Measurements from ENCODE around the gene SMS.

The SMS gene

DNA sequence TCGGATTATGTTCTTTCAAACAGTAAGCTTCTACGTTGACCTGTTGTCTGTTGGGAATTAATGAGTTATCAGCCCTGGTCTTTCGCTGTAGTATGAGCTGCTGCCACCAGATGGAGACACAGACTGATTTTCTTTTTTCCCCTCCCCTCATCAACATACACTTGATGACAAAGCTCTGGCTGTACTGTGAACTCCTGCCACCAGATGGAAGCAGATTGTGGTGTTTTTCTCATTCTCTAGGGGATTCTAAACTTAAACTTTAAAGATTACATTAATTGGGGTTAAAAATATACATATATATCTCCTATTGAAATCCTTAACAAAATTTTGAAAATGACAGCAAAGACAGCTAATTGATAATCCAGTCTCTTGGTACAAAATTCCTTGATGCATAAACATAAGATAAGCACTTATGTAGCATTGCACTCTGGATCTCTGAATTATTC lies 44.8 kb downstream of the SMS start:
- peak; percentile 82 to 84 for DNase-seq

DNA sequence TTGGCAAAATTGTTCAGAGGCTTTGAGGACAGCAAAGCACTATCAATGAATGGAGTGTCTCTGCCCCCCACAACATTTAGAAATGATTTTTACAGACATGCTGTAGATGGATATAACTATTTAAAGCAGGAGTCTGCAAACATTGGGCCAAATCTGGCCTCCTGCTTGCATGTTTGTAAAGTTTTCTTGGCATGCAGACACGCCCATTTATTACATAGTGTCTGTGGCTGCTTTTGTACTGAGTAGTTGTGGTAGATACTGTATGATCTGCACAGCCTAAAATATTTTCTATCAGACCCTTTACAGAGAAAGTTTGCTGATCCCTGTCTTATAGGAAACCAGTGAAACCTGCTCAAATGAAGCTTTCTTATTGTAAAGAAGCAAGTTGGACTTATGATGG lies 46.1 kb downstream of the SMS start:
- DNase-seq = no peak

DNA sequence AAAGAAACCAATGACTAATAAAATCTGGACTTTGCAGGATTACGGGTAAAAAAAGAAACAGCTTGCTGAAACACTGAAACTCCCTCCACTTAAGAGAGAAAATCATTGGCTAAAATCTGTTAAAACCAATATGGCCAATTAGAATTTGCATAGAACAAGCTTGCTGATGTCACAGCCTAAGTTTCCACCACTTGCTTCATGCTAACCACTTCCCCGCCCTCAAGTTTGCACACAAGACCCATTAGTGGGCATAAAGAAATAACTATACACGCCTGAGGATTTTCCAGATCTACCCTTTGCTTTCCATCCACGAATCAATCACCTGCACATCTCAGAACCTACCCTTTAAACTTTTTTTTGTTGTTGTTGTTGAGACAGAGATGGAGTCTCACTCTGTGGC lies 48.9 kb downstream of the SMS start:
- no peak for DNase-seq

DNA sequence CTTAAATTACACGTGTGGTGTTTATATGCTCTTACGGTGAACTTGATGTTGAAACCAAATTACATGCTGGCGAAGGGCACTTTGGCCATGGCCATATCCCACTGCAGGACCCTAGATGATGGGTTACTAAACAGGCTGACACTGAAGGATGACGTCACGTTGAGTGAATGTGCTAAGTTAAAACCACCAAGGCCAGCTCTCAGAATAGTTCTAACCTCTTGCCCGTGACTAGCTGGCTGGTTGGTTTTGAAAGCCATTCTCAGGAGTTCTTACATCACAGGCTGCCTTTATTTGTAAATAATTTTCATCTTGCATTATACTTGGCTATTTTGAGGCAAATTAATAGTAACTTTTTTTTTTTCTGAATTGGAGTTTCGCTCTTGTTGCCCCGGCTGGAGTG lies 50.3 kb downstream of the SMS start:
- no peak for DNase-seq

DNA sequence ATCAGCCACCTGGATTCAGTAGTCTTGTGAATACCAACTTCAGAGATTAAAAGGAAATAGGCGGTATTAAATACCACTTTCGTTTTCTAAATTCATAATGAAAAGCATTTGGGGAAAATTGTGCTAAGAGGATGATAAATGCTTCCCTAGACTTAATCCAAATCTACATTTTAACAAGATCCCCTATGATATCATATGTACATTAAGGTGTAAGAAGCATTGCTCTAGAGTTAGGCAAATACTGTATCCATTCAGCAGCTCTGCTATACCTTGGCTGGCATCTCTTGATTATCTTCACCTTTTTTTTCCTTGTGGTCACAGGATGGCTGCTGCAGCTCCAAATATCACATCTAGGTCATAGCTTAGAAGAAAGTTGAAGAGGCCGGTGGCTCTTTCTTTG lies 51.0 kb downstream of the SMS start:
- DNase-seq = no peak

DNA sequence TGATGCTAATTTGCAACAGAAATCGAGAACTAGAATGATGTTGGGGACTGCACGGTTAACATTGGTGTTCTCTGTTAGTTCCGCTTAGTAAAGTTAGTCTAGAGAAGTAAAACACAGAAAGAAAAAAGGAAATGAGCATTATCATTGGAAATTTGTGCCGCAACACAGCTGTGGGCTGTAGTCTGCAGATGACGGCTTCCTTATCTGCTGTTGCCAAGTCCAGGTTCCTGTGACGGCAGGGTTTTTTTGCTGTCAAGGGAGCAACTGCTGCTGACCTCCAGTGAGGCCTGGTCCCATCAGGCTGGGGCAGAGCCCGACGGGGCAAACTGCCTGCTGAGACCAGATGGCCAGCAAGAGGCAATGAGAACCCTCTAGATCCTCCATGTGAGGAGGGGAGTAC lies 52.8 kb downstream of the SMS start:
- no peak for DNase-seq

DNA sequence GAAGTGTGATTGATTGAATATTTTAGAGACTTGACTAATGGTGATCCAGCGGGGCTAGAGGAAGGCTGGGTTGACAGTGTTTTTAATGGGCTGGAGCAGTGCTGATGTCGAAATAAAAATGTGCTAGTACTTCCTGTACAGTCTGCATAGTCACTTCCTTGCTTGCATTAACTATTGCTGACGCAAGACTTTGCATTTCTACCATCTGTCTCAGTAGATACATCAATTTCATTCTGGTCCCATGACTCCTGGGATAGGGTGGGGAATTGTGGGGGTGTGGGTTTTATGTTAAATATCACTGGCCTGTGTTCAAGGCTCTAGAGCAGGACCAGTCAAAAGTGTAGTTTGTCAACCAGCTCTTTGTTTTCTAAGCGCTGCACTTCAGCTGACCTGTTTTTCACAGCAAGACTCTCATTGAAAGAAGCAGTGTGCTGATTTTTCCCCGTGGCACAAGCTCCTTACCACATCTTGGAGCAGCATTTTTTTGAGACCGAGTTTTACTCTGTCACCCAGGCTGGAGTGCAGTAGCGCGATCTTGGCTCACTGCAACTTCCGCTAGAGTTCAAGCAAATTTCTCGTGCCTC lies 56.5 kb downstream of the SMS start:
- DNase-seq = no peak

DNA sequence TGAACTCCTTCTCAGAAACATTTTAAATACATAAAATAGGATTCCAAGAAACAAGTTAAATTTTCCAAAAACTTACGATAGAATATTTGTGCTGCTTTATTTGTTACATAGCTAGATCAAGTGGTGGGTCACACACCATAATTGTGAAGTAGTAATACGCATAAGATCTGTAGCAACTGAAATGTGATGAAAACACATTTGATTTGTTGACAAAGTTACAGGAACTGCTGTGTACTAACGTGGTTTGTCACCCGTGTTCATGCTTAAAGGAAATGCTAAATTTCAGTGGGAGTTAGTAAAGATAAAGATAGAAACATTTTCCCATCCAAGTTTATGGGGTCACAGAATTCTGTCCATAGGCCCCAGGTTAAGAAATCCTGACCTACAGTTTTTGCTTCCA lies 57.5 kb downstream of the SMS start:
- DNase-seq = no peak

DNA sequence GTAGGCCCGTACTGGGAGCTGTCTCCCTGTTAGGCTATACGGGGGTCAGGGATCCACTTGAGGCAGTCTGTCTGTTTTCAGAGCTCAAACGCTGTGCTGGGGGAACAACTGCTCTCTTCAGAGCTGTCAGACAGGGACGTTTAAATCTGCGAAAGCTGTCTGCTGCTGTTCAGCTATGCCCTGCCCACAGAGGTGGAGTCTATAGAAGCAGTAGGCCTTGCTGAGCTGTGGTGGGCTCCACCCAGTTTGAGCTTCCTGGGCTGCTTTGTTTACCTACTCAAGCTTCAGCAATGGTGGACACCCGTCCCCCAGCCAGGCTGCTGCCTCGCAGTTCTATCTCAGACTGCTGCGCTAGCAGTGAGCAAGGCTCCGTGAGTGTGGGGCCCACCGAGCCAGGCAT lies 64.4 kb downstream of the SMS start:
- DNase-seq = no peak

DNA sequence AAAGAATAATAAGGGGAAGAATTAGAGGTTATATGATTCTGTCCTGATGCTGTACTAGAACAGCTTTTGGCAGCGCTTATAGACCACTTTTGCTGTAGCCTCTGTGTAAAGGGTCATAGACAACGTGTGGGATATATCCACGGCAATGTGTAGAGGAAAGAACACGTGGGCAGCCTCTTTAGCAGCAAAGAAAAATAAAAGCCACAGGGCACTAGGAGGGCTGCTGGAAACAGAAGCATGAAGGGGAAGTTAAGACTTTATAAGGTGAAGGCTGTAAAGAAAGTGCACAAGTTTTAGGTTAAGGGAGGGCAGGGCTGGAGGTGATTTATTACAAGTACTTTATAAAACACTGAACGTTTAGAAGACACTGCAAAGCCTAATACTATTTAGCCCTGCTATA lies 71.5 kb downstream of the SMS start:
- DNase-seq = no peak

DNA sequence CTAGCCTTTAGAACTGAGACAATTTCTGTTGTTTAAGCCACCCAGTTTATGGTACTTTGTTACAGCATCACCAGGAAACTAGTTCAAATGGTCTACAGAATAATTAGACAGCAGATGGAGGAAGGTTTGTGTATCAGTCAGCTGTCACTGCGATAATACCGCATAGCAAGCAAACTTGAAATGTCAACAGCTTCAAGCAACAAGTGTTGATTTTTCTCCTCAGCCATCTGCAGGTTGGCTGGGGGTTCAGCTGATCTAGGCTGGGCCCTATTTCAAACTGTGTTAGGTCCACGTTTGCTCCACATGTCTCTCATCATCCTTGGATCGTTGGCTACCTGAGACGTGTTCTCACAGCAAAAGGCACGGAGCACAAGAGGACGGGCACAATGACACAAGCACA lies 72.4 kb downstream of the SMS start:
- DNase-seq = no peak

DNA sequence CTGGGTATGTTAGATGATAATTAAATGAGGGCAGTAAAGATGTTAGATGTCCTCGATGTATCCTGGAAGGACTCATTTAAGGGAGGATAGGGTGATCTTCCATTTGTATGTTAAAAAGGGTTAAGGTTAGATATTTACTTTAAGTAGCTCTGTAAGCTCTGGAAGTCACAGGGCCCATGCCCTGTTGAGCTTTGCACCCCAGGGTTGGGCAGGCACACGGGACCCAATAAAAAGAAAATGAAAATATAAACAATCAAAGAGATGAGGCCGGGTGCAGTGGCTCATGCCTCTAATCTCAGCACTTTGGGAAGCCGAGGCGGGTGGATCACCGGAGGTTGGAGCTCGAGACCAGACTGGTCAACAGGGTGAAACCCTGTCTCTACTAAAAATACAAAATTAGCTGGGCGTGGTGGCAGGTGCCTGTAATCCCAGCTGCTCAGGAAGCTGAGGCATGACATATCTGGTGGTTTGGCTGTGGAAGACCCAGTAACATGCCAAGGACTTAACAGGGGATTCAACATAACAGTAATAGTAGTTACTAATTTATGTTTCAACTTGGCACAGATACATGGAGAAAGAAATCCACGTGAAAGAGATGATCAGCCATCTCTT lies 74.7 kb downstream of the SMS start:
- no peak for DNase-seq

DNA sequence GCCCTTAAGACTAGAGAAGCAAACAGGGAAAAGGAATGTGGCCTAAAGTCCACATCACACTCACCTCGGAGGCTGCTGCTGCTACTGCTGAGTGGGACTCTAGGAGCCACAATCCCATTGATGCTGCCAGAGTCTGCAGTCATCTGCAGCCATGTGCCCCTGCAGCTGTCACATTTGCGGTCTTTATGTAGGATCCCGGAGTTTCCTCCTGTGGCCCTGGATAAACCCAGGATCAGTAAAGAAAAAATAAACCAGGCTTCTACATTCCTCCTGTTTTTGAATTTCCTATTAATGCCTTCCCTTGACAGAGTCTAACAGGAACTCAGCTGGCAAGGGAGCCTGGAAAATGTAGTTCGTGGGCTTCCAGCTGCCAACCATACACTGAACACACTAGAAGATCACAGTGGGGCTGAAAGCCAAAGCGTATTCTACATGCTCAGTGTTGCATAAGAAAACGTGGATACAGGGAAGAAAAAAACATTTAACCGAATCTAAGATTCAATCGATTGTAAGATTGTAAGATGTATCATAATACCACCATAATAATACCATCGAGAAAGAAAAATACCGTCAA lies 81.3 kb downstream of the SMS start:
- no peak for DNase-seq

DNA sequence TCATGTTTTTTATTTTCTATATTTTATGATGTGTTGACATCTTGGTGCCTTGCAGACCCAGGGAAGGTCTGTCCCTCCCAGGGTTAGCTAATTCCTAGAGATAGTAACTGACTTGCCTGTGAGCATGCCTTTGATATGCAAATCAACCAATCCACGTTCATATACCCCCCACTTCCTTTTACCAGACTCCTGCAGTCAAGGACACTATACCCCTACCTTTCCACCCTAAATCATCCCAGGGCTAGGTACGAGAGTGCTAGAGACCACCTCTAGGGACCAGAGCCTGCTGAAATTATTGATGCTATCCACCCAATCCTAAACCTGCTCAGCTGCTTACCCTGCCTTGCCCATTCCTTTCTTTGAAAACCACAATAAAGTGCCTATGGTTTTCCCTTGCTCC lies 84.1 kb downstream of the SMS start:
- no peak for DNase-seq

DNA sequence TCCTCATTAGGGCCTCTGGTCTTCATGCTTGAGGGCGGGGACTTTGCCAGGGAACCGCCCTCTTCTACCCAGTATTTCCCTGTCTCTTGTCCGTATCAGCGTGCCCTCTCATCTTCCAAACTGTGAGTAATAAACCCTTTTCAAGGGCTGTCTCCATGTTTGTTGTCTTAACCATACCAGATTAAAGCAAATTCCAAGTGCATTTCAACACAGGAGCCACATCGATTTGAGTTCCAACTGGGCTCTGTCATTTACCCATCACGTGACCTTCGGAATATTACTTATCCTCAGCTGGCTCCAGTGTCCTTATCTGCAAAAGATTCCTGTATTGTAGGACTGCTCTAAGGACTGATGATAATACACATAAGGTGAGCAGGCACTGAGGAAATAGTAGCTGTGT lies 85.2 kb downstream of the SMS start:
- no peak for DNase-seq

DNA sequence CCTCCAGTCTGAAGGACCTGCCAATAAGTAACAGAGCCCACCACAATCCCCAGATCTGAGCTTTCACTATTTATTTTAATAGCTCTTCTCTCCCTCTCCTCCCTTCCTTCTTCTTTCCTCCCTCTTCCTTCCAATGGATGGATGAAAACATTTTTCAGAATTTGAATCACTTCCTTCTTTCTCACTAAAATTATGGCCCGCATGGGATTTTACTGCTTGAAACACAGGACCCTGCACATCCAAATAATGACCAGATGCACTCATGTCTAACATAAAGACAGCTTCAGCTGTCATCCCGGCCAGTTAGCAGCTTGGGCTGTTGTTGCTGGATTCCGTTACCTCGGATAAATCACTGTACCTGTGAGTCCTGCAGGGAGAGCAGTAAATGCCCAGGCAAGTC lies 86.2 kb downstream of the SMS start:
- DNase-seq = no peak

DNA sequence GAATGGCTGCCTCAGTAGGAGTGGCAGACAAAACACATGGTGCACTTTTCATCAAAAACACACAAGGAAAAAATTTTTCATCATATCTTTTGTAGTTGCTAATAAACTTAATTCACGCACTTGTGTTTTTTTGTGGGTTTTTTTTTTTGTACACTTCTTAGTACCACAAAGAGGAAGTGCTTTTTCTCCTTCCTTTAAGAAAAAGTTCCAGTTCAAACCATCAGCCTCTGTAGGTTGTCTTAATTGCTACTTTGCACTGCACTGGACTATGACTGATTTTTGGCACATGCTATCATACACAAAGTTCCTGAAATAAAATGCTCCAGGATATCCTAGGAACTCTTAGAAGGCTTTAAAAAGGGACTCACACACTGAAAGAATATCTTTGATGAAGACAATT lies 91.6 kb downstream of the SMS start, which contains the start of gene PHEX:
Gene PHEX (plus strand): TSS at position 242 of the 400 bp plus-strand sequence. CDS start 681 bp downstream, outside the sequence.
- no peak for DNase-seq

DNA sequence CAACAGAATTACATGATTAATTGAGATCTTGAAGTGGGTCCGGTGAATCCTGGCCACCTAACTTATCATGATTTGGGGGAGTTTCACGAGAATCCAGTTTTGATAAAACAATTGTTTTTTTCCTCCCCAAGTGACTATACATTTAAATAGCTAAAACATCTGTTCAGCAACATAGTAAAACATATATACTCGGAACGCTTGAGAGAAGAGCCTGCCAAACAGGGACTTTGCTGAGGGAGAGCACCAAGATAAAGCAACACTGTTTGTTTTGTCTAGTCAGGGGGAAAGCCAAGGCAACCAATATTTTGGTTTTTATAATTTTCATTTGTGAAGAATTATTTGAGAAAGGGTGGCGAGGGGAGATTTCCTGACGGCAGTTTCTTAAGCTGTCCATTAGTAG lies 92.0 kb downstream of the SMS start:
- no peak for DNase-seq

DNA sequence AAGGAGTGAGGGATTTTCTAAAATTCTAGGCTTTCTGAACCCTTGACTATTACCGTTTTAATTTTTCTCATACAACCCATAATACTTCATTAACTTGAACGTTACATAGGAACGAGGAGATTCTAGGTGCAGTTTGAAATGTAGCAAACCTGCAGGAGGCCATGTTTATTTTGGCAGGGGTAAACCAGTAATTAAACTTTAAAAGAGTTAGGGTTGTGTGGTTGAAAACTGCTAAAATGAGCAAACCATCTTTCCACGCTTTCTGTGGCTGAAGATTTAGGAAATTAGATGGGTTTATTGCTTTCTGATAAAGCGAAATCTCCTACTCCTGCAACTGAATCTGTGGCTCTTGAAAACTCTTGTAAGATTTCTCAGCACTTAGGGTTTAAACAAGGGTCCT lies 93.3 kb downstream of the SMS start:
- no peak for DNase-seq

DNA sequence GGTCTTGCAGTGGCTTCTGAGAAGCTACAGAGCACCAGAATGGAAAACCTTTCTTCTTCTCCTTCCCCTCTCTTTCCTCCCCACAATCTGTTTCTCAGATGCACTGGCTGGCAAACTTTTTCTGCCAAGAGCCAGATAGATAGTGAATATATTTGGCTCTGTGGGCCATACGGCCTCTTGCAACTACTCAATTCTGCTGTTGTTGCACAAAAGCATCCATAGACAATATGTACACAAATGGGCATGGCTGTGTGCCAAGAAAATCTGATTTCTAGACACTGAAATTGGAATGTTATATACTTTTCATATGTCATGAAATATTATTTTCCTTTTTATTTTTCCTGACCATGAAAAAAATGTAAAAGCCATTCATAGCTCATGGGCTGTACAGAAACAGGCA lies 94.7 kb downstream of the SMS start:
- DNase-seq = no peak

DNA sequence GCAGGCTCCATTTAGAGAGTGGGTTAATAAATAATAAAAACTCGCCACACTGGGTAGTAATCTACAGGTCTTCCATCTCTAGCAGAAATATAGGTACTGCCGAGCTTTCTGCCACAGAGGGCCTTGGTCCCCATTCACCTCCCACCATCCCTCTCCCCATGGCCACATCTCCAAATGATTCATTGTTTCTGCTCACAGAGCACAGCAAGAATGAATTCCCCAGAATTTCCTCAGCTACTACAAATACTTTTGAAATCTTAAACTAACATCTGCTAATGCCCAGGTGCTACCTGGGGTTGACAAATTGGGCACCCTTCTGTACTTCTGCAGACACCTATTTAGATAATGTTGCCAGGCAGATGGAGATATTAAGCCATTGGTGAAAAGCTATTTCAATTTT lies 96.7 kb downstream of the SMS start:
- no peak for DNase-seq

DNA sequence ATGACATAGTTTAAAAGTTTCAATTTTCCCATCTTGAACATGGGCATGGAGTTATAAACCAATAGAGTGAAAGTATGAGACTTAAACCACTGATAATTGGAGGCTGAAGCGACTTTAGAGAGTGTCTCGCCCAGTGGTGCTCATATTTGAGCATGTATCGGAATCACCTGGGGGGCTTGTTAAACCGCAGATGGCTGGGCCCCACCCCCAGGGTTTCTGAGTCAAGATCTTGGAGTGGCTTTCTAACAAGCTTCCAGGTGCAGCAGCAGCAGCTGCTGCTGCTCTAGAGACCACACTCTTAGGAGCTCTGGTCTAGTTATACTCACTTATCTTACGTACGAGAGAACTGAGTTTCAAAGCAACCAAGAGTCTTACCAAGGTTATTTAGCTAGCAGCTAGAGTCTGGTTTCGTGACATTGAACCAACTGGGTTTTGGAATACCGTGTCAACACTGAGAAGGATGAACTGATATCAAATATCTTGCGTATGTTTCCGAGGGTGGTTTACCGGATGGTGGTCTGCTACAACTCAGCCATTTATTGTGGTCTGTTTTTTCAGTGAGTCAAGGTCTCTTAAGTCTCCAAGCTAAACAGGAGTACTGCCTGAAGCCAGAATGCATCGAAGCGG lies 97.5 kb downstream of the SMS start:
- DNase-seq = no peak

DNA sequence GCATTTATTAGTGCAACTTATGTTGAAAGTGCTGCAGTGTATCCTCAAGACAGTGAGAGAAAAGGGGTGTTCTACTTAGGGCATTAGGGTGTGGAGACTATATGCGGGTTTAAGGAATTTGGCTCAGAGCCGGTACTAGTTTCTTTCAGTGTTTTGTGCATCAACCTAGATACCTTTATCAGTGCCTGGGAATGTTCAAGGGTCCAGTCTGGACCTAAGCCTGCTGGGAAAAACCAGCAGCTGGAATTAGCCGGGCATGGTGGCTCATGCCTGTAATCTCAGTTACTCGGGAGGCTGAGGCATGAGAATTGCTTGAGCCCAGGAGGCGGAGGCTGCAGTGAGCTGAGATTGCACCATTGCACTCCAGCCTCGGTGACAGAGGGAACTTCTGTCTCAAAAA lies 99.0 kb downstream of the SMS start:
- DNase-seq = no peak

DNA sequence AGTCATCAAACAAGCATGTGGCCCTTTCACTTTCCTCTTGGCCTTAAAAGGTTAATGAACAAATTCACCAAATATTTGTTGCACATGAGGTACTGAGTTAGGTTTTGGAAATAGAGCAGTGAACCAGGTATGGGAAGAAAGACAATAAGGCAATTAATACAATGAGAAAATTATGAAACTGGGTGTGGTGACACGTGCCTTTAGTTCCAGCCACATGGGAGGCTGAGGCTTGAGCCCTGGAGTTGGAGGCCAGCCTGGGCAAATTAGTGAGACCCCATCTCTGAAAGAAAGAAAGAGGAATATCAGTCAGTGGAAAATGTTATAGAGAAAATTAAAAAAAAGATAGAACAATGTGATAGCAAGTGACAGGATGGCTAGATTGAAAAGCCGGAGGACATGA lies 99.7 kb downstream of the SMS start:
- DNase-seq = no peak
